GM10248 (cell line): ENCODE data around the gene MYCN.

ENCODE experiments used
- CTCF ChIA-PET: fragments of 300-600 bp; sonication (Branson Sonifier 250); formaldehyde crosslinking; extraction: SDS; loops from one replicate; lab custom pipeline; 2021; ENCODE audit warnings: antibody characterized with exemption; lab: Yijun Ruan, JAX
- POLR2A ChIA-PET: fragments of 350-650 bp; sonication (Branson Sonifier 250); formaldehyde crosslinking; extraction: SDS; loops from one replicate; lab custom pipeline; 2020; ENCODE audit warnings: antibody characterized with exemption; lab: Yijun Ruan, JAX
- DNase-seq: peaks from one replicate; pipeline ENCODE4 v3.0.0; 2012; ENCODE audit errors: extremely low spot score
- TF ChIP-seq, protein P1 (sequence below): IDR thresholded peaks from 2 replicates; pipeline ENCODE4 v1.5.1; 2012; ENCODE audit warnings: mild to moderate bottlenecking, low read depth; ENCODE audit errors: extremely low read depth, missing control alignments, control extremely low read depth

Gene MYCN

DNA sequence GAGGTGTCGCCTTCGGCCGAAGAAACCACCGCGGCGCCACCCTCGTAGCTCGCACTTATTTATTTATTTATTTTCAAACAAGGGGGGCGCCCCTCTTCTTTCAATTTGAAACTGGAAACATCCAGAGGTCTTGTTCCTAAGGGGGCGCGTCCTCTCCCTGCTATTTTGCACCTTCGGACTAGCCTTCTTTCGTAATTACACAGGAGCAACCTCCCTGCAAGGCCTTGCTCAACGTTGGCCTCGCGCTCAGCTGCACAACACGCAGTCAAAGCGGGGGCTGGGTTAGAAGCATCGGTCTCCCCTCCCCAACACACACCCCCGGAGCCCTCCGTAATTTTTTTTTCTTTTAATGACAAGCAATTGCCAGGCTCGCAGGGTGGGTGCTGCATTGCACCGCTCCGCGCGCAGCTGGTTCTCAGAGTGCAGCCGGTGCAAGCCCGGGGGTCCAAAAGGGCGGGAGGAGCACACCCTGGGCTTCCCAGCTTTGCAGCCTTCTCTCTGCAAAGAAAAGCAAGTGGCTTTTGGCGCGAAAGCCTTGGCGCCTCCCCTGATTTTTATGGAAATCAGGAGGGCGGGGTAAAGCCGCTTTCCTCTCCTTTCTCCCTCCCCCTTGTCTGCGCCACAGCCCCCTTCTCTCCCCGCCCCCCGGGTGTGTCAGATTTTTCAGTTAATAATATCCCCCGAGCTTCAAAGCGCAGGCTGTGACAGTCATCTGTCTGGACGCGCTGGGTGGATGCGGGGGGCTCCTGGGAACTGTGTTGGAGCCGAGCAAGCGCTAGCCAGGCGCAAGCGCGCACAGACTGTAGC, at the start of gene MYCN:
TSS of gene MYCN (plus strand) at position 697 of the 807 bp plus-strand sequence. CDS start 1,515 bp downstream, outside the sequence.
- no peak for DNase-seq
- TF ChIP-seq, protein P1, sequence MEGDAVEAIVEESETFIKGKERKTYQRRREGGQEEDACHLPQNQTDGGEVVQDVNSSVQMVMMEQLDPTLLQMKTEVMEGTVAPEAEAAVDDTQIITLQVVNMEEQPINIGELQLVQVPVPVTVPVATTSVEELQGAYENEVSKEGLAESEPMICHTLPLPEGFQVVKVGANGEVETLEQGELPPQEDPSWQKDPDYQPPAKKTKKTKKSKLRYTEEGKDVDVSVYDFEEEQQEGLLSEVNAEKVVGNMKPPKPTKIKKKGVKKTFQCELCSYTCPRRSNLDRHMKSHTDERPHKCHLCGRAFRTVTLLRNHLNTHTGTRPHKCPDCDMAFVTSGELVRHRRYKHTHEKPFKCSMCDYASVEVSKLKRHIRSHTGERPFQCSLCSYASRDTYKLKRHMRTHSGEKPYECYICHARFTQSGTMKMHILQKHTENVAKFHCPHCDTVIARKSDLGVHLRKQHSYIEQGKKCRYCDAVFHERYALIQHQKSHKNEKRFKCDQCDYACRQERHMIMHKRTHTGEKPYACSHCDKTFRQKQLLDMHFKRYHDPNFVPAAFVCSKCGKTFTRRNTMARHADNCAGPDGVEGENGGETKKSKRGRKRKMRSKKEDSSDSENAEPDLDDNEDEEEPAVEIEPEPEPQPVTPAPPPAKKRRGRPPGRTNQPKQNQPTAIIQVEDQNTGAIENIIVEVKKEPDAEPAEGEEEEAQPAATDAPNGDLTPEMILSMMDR = no peak
- POLR2A ChIA-PET = no interaction called here
- CTCF ChIA-PET = interaction anchor here (0.7 to 4.2 kb wide), 26 partner anchors 10 to 1704 kb away, joined by 3 to 30 read pairs (median 4); no protein-coding TSS in a partner anchor

DNA sequence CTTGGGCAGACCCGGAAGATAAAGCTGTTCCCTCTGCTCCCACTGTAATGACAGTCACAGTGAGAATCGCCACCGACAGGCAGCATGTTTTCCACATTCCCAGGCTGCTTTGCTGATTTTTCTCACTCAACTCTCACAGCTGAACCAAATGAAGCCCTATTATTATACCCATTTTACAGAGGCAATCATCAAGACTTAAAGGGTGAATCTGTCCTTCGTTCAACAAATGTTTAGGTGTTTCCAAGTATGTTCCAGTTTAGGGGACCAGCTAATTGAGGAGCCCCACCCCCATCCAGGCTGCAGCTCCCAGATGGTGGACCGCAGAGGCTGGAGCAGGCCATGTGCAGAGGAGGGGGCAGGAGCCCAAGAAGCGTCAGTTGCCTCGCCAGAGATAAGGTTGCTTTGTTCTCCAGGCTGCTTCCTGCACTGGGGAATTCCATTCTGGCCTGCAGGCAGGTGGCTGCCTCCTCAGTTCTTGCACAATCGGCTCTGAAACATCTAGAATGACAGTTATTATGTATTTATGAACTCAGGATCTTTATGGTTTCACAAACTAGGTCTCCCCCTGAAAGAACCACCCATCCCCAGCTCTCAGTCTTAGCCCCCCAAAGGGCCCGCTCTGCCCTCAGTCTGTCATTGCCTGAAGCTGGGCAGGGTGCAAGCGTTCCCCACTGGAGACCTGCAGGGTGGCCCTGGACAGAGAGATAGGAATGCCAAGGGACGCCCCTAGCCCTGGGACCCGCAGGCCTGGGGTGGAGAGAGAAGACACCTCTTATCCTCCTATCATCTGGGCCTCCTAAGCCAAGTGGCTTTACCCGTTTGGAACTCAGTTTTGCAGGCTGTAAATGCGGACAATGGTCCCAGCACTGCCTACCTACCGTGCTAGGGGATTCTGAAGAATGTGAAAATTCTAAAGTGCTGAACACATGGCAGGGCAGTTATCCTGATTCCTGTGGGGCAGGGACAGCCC, 49.1 kb upstream of the MYCN start:
- ChIA-PET POLR2A (no interaction called here), CTCF (no interaction called here)
- TF ChIP-seq, protein P1 = no peak
- no peak for DNase-seq

DNA sequence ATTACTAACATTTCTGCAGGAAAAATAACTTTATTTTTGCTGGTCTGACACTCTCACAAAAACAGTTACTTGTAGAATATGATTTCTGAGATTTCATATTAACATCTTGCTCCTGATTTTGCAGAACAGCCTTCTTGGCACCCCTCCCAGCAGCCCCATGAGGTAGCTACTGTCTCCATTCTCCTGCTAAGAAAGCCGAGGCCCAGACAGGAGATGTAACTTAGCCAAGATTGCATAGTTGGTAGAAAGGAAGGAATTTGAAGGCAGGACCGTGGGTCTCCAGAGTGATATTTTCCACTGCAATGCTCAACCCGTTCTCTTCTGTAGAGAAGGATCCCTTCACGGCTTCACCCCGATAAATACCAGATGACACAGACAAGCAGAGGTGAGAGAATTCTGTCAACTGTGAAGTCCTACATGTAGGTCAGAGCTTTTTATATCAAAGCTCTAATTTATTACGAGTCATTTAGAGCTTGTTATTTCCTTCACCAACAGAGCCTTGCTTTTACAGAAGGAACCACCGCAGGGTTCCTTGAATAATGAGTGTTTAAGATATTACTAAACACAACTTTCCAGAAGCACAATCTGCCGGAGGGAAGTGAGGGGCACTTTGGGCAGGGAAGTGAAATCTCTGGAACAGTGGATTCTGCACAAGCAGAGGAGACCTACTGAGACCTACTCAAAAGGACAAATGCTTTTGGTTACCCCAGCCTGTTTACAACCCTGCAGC, 48.0 kb upstream of the MYCN start:
- TF ChIP-seq, protein P1 = no peak
- ChIA-PET POLR2A (no interaction called here), CTCF (no interaction called here)
- no peak for DNase-seq

DNA sequence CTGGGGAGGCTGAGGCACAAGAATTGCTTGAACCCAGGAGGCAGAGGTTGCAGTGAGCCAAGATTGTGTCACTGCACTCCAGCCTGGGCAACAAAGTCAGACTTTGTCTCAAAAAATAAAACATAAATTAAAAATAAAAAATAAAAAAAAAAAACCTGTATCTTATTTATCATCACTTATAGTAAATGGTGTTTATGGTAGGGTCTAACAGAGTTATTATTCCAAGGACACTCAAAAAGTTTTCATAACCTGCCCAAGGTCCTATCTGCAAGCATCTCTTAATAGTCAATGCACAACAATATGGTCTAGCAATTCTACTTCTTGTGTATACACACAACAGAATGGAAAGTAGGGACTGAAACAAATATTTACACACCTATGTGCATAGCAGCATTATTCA, 47.3 kb upstream of the MYCN start:
- no peak for DNase-seq
- TF ChIP-seq, protein P1 = no peak
- ChIA-PET CTCF (interaction anchor here (1.4 kb wide), 1 partner anchor 17 kb away, joined by 4 read pairs; no protein-coding TSS in a partner anchor), POLR2A (no interaction called here)

DNA sequence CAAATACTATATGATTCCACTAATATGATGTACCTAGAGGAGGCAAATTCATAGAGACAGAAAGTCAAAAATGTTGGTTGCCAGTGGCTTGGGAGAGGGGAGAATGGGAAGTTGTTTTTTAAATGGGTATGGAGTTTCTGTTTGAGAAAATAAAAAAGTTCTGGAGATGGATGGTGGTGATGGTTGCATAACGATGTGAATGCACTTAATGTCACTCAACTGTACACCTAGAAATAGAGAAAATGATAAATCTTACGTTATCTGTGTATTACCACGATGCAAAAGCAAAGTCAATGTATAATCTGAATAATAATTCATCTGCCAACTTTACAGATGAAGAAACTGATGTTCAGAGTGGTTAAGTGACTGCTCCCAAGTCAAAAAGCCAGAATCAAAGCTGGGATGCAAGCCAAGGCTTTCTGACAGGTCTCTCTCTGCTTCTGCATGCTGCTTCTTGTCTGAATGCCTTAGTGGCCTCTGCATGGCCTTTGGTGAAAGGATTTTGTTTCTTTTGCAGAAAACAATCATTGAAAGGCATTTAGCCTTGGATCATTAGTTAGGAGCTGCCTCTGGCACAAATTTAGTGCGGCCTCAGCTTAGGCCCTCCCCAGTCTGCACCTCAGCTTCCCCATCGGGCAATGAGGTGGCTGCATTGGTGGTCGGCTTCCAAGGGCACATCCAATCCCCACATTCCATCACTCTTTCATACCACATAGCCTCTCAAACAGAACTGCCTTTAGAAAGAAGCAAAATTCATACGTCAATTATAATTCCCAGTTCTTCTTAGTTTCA, 46.5 kb upstream of the MYCN start:
- ChIA-PET POLR2A (no interaction called here), CTCF (interaction anchor here (1.4 kb wide), 1 partner anchor 16 kb away, joined by 4 read pairs; no protein-coding TSS in a partner anchor)
- TF ChIP-seq, protein P1 = no peak
- DNase-seq = no peak
